ENCODE measurements around the gene MEI1. TPM values are rescaled to one million over a fixed set of nuclear protein-coding genes. Genes with fewer than 3 reads are reported as not detected.
A peak's percentile ranks its signal among the peaks of the same experiment; 100 is the strongest.

The MEI1 gene
- total RNA-seq, 1 donor from 2014 or later: not detected

DNA sequence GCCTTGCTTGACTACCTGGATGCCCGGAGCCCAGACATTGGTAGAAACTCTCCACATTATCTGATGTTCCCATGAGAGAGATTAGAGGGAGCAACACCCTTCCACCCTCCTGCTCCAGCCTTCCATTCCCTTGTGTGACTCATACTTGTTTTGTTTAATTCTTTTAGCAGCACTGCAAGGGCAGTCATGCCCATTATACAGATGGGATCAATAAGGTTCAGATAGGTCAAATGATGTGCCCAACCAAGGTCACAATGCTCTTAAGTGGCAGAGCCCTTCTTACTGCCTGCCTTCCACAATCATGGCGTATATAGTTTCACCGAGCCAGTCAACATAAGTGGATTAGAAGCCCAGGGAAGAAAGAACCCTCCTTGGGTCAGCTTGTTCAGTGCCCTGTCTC lies 94.6 kb downstream of the MEI1 start:
- H3K9me3 ChIP-seq: no peaks in the 10 kb centered on the region

DNA sequence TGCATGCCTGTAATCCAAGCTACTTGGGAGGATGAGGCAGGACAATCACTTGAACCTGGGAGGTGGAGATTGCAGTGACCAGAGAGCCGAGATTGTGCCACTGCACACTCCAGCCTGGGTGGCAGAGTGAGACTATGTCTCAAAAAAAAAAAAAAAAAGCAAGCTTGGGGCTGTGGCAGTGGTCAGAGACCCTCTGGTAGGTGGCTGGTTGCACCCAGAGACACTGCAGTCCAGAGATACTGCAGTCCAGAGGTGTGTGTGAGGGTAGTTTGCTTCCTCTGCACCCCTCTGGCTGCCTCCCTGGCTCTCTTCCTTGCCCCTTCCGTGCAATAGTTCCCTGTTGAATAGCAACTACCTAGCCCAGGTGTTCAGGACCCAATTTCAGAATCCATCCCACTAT lies 99.4 kb downstream of the MEI1 start:
- Histone ChIP-seq H3K27me3 (no peaks in the 10 kb centered on the region), H3K36me3 (no peaks in the 10 kb centered on the region)

More for the DNA sequence above, 94.6 kb downstream of the MEI1 start:
- no peaks in the 10 kb centered on the region for H3K36me3 ChIP-seq
- no peak for DNase-seq (ENCODE audit: low spot score in 2 of 2)
- TF ChIP-seq, protein P1, sequence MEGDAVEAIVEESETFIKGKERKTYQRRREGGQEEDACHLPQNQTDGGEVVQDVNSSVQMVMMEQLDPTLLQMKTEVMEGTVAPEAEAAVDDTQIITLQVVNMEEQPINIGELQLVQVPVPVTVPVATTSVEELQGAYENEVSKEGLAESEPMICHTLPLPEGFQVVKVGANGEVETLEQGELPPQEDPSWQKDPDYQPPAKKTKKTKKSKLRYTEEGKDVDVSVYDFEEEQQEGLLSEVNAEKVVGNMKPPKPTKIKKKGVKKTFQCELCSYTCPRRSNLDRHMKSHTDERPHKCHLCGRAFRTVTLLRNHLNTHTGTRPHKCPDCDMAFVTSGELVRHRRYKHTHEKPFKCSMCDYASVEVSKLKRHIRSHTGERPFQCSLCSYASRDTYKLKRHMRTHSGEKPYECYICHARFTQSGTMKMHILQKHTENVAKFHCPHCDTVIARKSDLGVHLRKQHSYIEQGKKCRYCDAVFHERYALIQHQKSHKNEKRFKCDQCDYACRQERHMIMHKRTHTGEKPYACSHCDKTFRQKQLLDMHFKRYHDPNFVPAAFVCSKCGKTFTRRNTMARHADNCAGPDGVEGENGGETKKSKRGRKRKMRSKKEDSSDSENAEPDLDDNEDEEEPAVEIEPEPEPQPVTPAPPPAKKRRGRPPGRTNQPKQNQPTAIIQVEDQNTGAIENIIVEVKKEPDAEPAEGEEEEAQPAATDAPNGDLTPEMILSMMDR (IDR thresholded peaks at IDR 0.05): no peak
- no peak overlapping the region for H3K4me3 ChIP-seq
- H3K4me1 ChIP-seq: no peaks in the 10 kb centered on the region
- no peak overlapping the region for H3K27ac ChIP-seq
- intact Hi-C loops (cut with DNase I): no loop called here
- no peaks in the 10 kb centered on the region for H3K27me3 ChIP-seq

DNA sequence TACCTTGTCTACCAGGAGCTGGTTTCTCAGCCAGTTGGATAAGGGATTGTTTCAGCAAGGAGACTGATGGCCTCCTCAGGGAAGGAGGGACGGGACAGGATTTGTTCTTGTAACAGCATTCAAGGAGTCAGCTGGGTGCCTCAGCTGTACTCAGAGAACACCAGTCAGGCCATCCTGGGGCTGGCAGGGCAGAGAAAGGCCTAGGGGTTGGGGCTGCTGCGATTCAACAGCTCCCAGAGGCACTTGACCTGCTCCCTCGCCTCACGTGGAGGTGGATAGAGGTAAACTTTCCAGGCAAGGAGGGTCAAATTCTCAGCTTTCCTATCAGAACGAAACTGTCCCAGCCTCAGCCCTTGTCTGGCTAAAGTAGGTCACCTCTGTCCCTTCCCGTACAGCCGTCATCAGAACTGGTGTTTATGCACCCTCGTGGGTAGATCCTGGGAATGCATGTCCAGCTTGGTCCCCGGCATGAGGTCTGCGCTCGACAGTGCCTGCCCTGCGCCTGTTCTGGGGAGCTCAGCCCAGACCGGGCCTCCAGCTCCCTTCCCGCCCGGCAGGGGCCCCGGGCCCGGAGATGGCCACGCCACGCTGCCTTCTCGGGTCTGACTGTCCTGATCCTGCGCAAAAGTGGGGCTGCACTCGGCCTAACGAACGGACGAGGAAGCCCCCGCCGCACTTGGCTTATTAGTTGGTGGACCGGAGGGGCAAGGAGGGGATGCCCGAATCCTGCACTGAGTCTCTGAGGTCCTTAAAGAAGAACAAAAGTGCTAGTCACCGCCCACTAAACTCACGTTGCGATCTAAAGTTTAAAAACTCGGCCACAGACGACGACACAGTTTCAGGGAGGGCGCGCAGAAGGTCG lies 100.4 kb downstream of the MEI1 start:
- intact Hi-C loops (cut with DNase I): loop anchor here (1.0 kb wide), 2 partner anchors 33 to 102 kb away; no protein-coding TSS in a partner anchor
- no peaks in the 10 kb centered on the region for H3K27me3 ChIP-seq
- H3K36me3 ChIP-seq: no peaks in the 10 kb centered on the region
- peak overlapping the region; percentile 77 to 90 for H3K4me3 ChIP-seq
- peak in 1 of 2 donors; percentile 66 for DNase-seq (ENCODE audit: low spot score in 2 of 2)
- H3K9me3 ChIP-seq: no peaks in the 10 kb centered on the region
- TF ChIP-seq, protein P1 (IDR thresholded peaks at IDR 0.05): no peak
- H3K4me1 ChIP-seq: peaks cover 0 to 20% of the 10 kb centered on the region in 2 donors
- peak overlapping the region; percentile 77 to 83 for H3K27ac ChIP-seq

More for the DNA sequence above, 99.4 kb downstream of the MEI1 start:
- Histone ChIP-seq H3K9me3 (no peaks in the 10 kb centered on the region), H3K27ac (peak overlapping the region in 1 of 2 donors; percentile 77), H3K4me1 (peaks cover 0 to 20% of the 10 kb centered on the region in 2 donors), H3K4me3 (no peak overlapping the region)
- no peak for DNase-seq (ENCODE audit: low spot score in 2 of 2)
- TF ChIP-seq, protein P1 (IDR thresholded peaks at IDR 0.05): no peak
- intact Hi-C loops (cut with DNase I): loop anchor here (1.0 kb wide), 1 partner anchor 101 kb away; no protein-coding TSS in a partner anchor

DNA sequence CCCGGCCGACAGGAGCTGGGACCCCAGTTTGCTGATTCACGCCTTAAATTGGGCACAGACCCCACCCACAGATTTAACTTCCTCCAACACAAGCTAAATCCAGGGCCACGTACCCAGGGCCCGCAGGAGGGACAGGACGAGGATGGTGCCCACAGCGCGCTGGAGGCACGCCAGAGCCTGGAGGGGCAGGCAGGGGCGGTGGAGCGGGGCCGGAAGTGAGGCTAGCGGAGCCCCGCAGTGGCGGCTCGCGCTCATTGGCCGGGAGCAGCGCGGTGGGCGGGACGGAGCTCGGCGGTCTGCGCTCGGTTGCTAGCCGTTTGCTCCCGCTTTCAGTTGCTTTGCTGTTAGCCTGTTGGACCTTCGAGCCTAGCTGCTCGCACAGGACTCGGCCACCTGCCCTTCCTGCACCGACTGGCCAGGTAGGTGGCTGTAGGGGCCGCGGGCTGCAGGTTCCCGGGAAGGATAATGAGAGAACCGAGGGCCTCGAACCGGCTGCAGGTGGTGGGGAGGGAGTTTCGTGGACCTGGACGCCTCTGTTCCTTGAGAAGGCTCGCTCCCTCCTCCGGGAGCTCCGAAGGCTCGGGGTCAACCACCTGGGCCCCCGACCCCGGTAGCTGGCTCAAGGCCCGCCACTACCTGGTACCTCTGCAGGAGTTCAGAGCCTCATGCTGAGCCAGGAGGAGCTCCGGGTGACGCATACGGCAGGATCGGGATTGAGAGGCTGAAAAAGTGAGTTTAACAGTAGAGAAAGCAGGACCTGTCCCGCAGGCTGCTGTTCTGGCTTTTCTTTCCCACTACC lies 101.2 kb downstream of the MEI1 start, which contains the start of gene CCDC134:
Gene CCDC134, plus strand, starts transcription at position 332 of the 799 bp plus-strand sequence. CDS start 8,212 bp downstream, outside the sequence.
- TF ChIP-seq, protein P1 (IDR thresholded peaks at IDR 0.05): no peak
- intact Hi-C loops (cut with DNase I): loop anchor here (1.0 kb wide), 1 partner anchor 32 kb away; no protein-coding TSS in a partner anchor
- H3K4me1 ChIP-seq: peaks cover 0 to 20% of the 10 kb centered on the region in 2 donors
- DNase-seq (ENCODE audit: low spot score in 2 of 2): peak; percentile 58 to 91
- H3K9me3 ChIP-seq: no peaks in the 10 kb centered on the region
- H3K36me3 ChIP-seq: no peaks in the 10 kb centered on the region
- H3K27me3 ChIP-seq: no peaks in the 10 kb centered on the region
- H3K27ac ChIP-seq: peak within 1 kb of the TSS; percentile 77 to 83
- H3K4me3 ChIP-seq: peak within 1 kb of the TSS; percentile 77 to 90

DNA sequence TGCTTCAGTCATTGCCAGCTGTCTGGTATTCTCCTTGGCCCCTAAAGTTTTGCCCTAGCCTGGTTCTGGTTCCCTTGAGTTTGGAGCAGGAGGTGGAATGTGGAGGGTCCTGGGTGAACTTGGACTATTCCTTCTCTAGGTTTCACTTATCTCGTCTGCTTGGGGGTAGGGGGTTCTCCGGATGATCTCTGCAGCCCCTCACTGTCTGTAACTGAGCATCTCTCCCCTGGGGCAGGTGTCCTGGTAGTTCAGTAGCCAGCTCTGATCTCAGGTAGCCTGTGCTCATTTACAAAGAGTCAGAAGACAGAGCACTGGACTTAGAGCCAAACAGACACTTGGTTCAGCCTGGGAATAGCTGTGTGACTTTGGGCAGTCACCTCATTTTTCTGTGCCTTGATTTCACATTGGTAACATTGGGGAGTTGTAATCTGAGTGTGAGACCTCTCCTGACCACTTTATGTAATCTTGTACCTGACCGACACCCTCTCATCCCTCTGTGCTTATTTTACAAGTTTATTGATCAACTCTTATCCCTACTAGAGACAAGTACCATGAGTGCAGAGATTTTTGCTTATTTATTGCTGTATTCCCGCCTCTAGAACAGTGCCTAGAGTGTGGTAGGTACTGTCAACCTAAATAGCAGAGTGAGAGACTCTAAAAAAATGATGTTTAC lies 102.0 kb downstream of the MEI1 start:
- peak overlapping the region in 1 of 2 donors; percentile 77 for H3K27ac ChIP-seq
- H3K4me1 ChIP-seq: peaks cover 0 to 20% of the 10 kb centered on the region in 2 donors
- H3K9me3 ChIP-seq: no peaks in the 10 kb centered on the region
- H3K4me3 ChIP-seq: peak overlapping the region; percentile 77 to 90
- TF ChIP-seq, protein P1 (IDR thresholded peaks at IDR 0.05): no peak
- no peaks in the 10 kb centered on the region for H3K27me3 ChIP-seq
- intact Hi-C loops (cut with DNase I): no loop called here
- DNase-seq (ENCODE audit: low spot score in 2 of 2): no peak
- H3K36me3 ChIP-seq: no peaks in the 10 kb centered on the region

Measured in ascending aorta (tissue), 2 donors.